ENCODE results near the gene XYLT2. TPM values are rescaled to one million over a fixed set of nuclear protein-coding genes. Genes with fewer than 3 reads are reported as not detected.

XYLT2 gene
- total and polyA plus RNA-seq, 3 donors from 2014 or later: 37.6 to 47.4 (median 44.1) TPM

DNA sequence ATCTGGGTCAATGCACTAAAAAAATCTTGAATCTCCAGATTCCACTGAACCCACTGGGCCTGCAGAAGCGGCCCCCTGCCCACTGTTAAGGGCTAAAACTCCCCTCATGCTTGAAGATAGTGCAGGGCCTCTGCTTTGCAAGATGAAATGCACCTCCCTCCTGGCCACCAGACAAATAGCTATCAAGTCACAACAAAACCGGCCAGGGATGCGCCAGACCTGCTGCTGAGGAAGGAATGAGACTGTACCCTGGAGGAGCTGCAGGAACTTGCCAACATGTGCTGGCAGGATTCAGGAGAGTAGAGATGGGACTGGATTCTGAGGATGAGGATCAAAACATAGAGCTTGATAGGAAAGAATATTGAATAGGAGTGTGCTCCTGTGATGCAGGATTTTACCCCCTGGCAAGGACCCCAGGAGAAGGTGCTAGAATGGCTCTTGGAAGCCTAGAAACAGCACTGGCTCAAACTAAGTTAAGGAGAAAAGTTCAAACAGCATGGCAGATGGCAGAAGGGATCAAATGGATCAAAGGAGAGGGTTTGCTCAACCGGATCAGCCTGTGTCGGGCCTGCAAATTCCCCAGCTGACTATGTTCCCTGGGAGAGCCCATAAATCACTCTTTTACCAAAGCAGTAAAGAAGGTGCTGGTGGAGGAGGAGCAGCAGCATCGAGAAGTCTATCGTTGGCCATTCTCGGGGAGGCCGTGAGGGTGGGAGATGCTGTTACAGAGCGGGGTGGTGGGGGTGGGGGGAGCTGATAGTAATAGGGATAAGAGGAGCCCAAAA, 27.2 kb upstream of the XYLT2 start:
- WGBS, 2 donors: 73 to 75% methylated on average over 10 of the region's 10 CpGs
- Histone ChIP-seq H3K9me3 (no peaks in the 10 kb centered on the region), H3K27ac (no peak overlapping the region), H3K36me3 (ENCODE audit: low read depth, missing control alignments) (no peaks in the 10 kb centered on the region), H3K27me3 (no peaks in the 10 kb centered on the region), H3K4me3 (no peak overlapping the region), H3K4me1 (no peaks in the 10 kb centered on the region)
- DNase-seq: no peak
- TF ChIP-seq, protein P1, sequence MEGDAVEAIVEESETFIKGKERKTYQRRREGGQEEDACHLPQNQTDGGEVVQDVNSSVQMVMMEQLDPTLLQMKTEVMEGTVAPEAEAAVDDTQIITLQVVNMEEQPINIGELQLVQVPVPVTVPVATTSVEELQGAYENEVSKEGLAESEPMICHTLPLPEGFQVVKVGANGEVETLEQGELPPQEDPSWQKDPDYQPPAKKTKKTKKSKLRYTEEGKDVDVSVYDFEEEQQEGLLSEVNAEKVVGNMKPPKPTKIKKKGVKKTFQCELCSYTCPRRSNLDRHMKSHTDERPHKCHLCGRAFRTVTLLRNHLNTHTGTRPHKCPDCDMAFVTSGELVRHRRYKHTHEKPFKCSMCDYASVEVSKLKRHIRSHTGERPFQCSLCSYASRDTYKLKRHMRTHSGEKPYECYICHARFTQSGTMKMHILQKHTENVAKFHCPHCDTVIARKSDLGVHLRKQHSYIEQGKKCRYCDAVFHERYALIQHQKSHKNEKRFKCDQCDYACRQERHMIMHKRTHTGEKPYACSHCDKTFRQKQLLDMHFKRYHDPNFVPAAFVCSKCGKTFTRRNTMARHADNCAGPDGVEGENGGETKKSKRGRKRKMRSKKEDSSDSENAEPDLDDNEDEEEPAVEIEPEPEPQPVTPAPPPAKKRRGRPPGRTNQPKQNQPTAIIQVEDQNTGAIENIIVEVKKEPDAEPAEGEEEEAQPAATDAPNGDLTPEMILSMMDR (IDR thresholded peaks at IDR 0.05): no peak
- no peak for TF ChIP-seq POLR2A (IDR thresholded peaks at IDR 0.05)
- intact Hi-C loops (cut with DNase I; ENCODE audit: low total_unique reads): no loop called here

DNA sequence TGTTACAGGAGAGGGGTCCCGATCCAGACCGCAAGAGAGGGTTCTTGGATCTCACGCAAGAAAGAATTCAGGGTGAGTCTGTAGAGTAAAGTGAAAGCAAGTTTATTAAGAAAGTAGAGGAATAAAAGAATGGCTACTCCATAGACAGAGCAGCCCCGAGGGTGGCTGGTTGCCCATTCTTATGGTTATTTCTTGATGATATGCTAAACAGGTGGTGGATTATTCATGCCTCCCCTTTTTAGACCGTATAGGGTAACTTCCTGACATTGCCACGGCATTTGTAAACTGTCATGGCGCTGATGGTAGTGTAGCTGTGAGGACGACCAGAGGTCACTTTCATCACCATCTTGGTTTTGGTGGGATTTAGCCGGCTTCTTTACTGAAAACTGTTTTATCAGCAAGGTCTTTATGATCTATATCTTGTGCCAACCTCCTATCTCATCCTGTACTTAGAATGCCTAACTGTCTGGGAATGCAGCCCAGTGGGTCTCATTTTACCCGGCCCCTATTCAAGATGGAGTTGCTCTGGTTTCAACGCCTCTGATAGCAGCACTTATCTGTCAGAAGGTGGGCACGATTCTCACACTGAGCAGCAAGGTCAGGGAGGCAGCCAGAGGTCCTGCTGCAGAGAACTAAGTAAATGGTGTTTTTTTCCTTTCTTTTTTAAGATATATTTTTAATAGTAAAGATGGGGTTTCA, 26.5 kb upstream of the XYLT2 start:
- no peak overlapping the region for H3K27ac ChIP-seq

DNA sequence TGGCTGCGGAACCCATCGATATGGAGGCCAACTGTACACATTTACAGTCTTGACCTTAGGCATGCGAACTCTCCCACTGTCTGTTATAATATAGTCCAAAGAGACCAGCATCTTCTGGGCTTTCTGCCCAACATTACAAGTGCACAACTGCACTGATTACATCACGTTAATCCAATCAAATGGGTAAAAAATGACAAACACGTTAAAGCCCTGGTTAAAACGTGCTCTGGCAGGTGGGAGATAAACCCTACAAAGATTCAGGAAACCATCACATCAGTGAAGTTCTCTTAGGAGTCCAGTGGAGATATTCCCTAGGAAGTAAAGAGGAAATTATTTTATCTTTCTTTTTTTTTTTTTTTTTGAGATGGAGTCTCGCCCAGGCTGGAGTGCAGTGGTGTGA, 23.7 kb upstream of the XYLT2 start:
- TF ChIP-seq, protein P1 (IDR thresholded peaks at IDR 0.05): no peak
- TF ChIP-seq POLR2A (IDR thresholded peaks at IDR 0.05): no peak

More for the DNA sequence above, 26.5 kb upstream of the XYLT2 start:
- 70 to 78% methylated on average over 12 of the region's 12 CpGs for WGBS, 2 donors
- H3K4me3 ChIP-seq: no peak overlapping the region
- no peaks in the 10 kb centered on the region for H3K9me3 ChIP-seq
- no peaks in the 10 kb centered on the region for H3K4me1 ChIP-seq
- no peaks in the 10 kb centered on the region for H3K36me3 ChIP-seq (ENCODE audit: low read depth, missing control alignments)
- DNase-seq: no peak
- intact Hi-C loops (cut with DNase I; ENCODE audit: low total_unique reads): no loop called here
- H3K27me3 ChIP-seq: no peaks in the 10 kb centered on the region
- TF ChIP-seq POLR2A (IDR thresholded peaks at IDR 0.05): no peak
- TF ChIP-seq, protein P1 (IDR thresholded peaks at IDR 0.05): no peak

DNA sequence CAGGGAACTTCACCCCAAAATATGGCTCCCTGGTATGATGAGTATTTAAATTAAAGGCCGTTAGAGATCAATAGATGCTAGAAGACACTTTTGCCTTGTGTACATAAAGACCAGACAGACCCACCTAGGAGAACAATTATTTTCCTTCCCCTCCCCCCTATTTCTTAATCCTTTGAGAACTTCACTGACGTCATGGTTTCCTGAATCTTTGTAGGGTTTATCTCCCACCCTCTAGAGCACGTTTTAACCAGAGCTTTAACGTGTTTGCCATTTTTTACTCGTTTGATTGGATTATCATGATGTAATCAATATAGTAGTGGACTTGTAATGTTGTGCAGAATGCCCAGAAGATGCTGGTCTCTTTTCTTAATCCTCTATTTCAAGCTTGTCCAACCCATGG, 22.9 kb upstream of the XYLT2 start:
- no peak overlapping the region for H3K27ac ChIP-seq
- no peak for TF ChIP-seq POLR2A (IDR thresholded peaks at IDR 0.05)
- TF ChIP-seq, protein P1 (IDR thresholded peaks at IDR 0.05): no peak
- DNase-seq: no peak
- H3K9me3 ChIP-seq: no peaks in the 10 kb centered on the region
- H3K36me3 ChIP-seq (ENCODE audit: low read depth, missing control alignments): no peaks in the 10 kb centered on the region
- H3K4me1 ChIP-seq: no peaks in the 10 kb centered on the region
- intact Hi-C loops (cut with DNase I; ENCODE audit: low total_unique reads): no loop called here
- WGBS, 2 donors: 82 to 89% methylated on average over 5 of the region's 5 CpGs
- no peak overlapping the region for H3K4me3 ChIP-seq
- H3K27me3 ChIP-seq: no peaks in the 10 kb centered on the region

More for the DNA sequence above, 23.7 kb upstream of the XYLT2 start:
- no peaks in the 10 kb centered on the region for H3K27me3 ChIP-seq
- intact Hi-C loops (cut with DNase I; ENCODE audit: low total_unique reads): no loop called here
- WGBS, 2 donors: 81 to 87% methylated on average over 7 of the region's 7 CpGs
- no peak overlapping the region for H3K27ac ChIP-seq
- H3K9me3 ChIP-seq: no peaks in the 10 kb centered on the region
- H3K4me1 ChIP-seq: no peaks in the 10 kb centered on the region
- DNase-seq: no peak
- no peaks in the 10 kb centered on the region for H3K36me3 ChIP-seq (ENCODE audit: low read depth, missing control alignments)
- H3K4me3 ChIP-seq: no peak overlapping the region

Measured in testis (tissue), 3 donors.